K562 (cell line): ENCODE measurements around the gene SPATA24. TPM values are rescaled to one million over a fixed set of nuclear protein-coding genes. Genes with fewer than 3 reads are reported as not detected.

ENCODE experiments used
- JUN ChIP-seq, 2 experiments: sonication (generic) in 1 of 2; formaldehyde crosslinking in 1 of 2; IDR thresholded peaks; 2 replicates each; pipeline versions ENCODE4 v1.6.1 to v1.8.0; 2012 to 2022; ENCODE audit warnings: borderline replicate concordance in 2 of 2, mild to moderate bottlenecking in 2 of 2, improper control_type of control experiment in 1 of 2, low read depth in 1 of 2, low read length in 1 of 2, missing genetic modification reagents in 1 of 2
- KHSRP ChIP-seq: fragments of 450-650 bp; IDR thresholded peaks from 2 replicates; pipeline ENCODE4 v1.6.1; 2017
- MNT ChIP-seq, 2 experiments: fragments of 450-650 bp; conservative IDR thresholded peaks; 2 replicates each; pipeline ENCODE4 v1.6.1; 2017; ENCODE audit warnings: mild to moderate bottlenecking in 2 of 2, moderate library complexity in 2 of 2
- PPARD ChIP-seq: fragments of 250-450 bp; sonication (Bioruptor Pico); IDR thresholded peaks from 2 replicates; pipeline ENCODE4 v1.8.0; 2022; ENCODE audit warnings: inconsistent platforms, mild to moderate bottlenecking, moderate library complexity
- THRAP3 ChIP-seq: fragments of 450-650 bp; IDR thresholded peaks from 2 replicates; pipeline ENCODE4 v1.6.1; 2016; ENCODE audit warnings: mild to moderate bottlenecking, inconsistent platforms, borderline replicate concordance
- TSHZ1 ChIP-seq: fragments of 250-450 bp; sonication (Bioruptor Pico); IDR thresholded peaks from 2 replicates; pipeline ENCODE4 v1.4.0; 2020; ENCODE audit warnings: mild to moderate bottlenecking, moderate library complexity
- USF1 ChIP-seq: sonication (generic); formaldehyde crosslinking; IDR thresholded peaks from 2 replicates; pipeline ENCODE4 v1.9.0; 2022; ENCODE audit warnings: mild to moderate bottlenecking, missing genetic modification reagents
- ZBTB33 ChIP-seq: sonication (generic); formaldehyde crosslinking; IDR thresholded peaks from 2 replicates; pipeline ENCODE4 v1.8.1; 2023; ENCODE audit warnings: mild to moderate bottlenecking, missing genetic modification reagents
- ZNF121 ChIP-seq: sonication (generic); formaldehyde crosslinking; conservative IDR thresholded peaks from 2 replicates; pipeline ENCODE4 v1.8.0; 2022; ENCODE audit warnings: missing genetic modification reagents
- ZNF311 ChIP-seq: fragments of 250-450 bp; sonication (Bioruptor Pico); IDR thresholded peaks from 2 replicates; pipeline ENCODE4 v1.4.0; 2020; ENCODE audit warnings: mild to moderate bottlenecking, moderate library complexity
- polyA plus RNA-seq, 8 experiments: library from polyadenylated mRNA; depleted of rRNA in 4 of 8; stranded (reverse) in 5 of 8; unstranded in 3 of 8; fragments of >200 nt; fragmentation: Nextera tagmentation in 2 of 8; fragmentation: Illumina TruSeq in 1 of 8; extraction: Ambion mirVana in 2 of 8; extraction: Trizol in 1 of 8; gene quantifications; 2 replicates each; pipeline versions ENCODE4 v1.2.1 to v1.2.3, GENCODE V29; 2011 to 2014; ENCODE audit warnings: inconsistent platforms in 1 of 8, missing spikeins in 1 of 8
- total RNA-seq, 7 experiments: library from RNA; depleted of rRNA in 6 of 7; stranded (reverse); fragments of >200 nt in 6 of 7; fragmentation: Illumina TruSeq in 2 of 7; extraction: Trizol in 2 of 7; gene quantifications; 2 replicates each; pipeline versions ENCODE4 v1.2.1 to v1.2.3, GENCODE V29; 2011 to 2021; ENCODE audit warnings: low replicate concordance in 1 of 7

SPATA24 gene
- total and polyA plus RNA-seq, 9 of the 15 experiments (the other 6 are each of a cell fraction or from before 2014, with no cell fraction given): 4.1 to 12.6 (median 8.0) TPM

GRCh38 chr5:139422307-139422893 lies 18.5 kb upstream of the SPATA24 start (continued):
- no peak for TF ChIP-seq USF1 (CRISPR knock-in tag)
- TF ChIP-seq TSHZ1 (CRISPR knock-in tag): no peak
- TF ChIP-seq PPARD: no peak
- TF ChIP-seq MNT (conservative IDR thresholded peaks at IDR 0.05): 0 out of 4 replicates have a peak, but pooled peaks of 1 of the 2 experiments have one; percentile 20
- TF ChIP-seq JUN (IDR thresholded peaks at IDR 0.05; ENCODE audit: borderline replicate concordance, low read depth, low read length): peak; percentile 35; the same call in 1 of the 2 replicates
- TF ChIP-seq JUN (CRISPR knock-in tag; IDR thresholded peaks at IDR 0.05; ENCODE audit: borderline replicate concordance): no peak
- no peak for TF ChIP-seq KHSRP
- 0 out of 2 replicates have a peak, but pooled peaks have one; percentile 31 for TF ChIP-seq ZBTB33 (CRISPR knock-in tag)
- no peak for TF ChIP-seq ZNF121 (CRISPR knock-in tag)
- TF ChIP-seq THRAP3: no peak
- no peak for TF ChIP-seq ZNF311 (CRISPR knock-in tag)
